ENCODE measurements around the gene CNDP2.
A peak's percentile ranks its signal among the peaks of the same experiment; 100 is the strongest.

Gene CNDP2

DNA sequence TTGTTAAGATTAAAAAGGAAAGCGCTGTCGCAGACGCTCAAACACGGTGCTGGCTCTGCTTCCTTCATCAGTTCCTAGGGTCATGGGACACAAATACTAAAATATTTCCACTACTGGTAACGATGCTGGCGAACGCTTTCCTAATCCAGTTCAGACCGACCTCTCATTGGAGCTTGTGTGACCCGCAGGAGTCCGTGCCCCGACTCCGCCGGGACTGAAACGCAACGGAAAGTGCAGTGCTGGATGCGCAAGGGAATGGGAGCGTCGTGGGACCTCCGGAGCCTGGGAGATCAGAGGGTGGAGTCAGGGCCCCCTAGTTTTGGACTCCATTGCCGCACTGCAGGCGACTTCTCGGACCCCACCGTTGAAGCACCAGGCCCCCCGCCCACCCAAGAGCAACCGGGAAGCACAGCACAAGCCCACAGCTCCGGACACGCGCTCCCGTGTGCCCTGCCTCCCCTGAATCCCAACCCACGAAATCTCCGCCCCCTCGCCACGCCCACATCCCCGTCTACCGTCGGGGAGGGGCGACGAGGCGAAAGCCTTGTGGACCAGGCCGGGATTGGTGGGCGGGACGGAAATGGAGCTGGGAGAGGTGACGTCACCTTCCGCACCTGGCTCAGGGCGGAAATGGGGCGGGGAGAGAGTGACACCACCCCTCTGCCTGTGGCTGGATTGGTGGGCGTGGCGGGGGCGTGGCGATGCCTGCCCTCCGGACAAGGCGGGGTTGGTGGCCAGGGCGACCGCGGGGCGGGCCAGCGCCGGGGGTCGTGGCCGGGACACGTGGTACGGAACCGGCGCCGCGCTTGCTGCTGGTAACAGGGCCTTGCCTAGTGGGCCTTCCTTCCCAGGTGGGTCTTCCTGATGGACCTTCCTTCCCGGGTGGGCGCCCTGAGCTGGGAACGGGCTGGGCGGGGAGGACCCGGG, at the start of gene CNDP2:
Gene CNDP2 (plus strand): TSS at position 783 of the 927 bp plus-strand sequence. CDS start 3,611 bp downstream, outside the sequence.
- DNase-seq = peak; percentile 99

DNA sequence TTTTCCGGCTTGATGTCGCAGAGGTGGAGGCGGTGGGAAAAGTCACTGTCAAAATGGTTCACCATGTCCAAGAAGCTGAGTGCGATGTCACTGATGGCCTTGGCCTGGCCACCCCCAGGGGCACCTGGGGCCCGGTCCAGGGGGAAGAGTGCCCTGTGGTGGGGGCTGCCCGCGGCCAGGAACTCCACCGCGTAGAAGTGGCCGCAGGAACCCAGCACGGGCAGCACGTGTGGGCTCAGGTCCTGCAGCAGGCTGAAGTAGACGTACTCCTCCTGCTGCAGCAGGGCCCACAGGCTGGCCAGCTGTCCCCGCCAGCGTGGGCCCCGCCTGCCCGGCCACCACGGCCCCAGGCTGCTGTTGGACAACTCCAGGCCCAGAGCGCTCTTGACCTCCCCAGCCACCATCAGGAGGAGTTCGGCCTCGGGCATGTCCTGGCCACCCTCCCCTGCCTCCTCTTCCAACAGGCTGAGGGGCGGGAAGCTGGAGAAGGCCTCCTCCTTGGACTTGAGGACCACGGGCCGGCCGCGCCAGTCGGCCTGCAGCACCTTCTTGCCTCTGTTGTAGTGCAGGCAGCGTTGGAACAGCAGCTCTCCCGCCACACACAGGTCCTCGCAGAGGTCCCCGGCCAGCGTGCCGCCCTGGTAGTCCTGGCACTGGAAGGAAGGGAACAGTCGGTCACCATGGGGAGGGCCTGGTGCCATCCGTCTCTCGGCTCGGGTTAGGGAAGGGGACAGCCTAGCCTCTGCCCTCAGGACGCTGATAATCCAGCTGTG, 49.3 kb upstream of the CNDP2 start:
- no peak for DNase-seq

DNA sequence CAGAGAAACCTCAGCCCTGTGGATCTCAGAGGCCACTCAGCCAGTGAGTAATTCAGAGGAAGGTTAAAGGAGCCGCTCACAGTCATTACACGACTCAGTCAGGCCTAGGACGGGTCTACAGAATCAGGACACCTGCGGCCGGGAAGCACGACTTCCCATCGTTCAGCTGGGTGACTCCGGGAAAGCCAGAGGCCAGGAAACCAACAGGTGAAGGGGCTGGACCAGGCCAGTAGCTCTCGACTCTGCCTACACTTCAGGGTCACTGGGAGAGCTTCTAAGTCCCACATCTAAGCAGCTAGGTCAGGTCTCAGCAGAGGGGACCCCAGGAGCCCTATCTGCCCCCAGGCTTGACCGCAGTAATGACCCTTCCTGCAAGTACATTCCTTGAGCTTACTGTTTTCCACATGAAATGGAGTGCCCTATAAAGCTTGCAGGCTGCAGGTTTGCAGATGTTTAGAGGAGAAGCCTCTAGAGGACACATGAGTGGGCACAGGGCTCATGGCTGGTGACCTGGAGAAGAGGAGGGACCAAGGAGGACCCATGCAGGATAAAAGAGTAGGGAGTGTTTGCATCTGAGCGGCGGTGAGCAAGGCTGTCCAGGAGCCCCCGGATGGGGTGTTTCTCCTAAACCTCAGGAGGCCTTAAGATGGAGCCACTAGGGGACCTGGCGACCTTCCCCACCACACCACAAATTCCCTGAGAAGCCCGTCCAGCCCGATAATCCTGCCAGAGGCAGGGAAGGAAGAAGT, 48.6 kb upstream of the CNDP2 start:
- no peak for DNase-seq

DNA sequence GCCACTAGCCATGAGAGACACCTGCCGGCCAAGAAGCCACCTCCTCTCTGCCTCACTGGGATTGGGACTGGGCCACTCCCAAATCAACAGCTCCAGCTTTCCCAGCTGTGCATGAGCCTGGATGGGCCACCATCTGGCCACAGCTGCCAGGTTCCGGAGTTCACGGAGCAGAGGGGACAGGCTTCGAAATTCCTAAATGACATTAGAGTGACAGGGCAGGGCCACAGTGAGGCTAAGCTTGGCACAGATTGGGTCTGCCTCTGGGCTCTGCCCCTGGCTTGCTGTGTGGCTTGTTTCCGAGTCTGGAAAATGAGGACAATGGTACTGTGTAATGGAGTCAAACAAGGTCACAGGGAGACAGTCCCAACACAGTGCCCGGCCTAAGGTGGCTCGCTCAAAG, 45.5 kb upstream of the CNDP2 start:
- DNase-seq = no peak

DNA sequence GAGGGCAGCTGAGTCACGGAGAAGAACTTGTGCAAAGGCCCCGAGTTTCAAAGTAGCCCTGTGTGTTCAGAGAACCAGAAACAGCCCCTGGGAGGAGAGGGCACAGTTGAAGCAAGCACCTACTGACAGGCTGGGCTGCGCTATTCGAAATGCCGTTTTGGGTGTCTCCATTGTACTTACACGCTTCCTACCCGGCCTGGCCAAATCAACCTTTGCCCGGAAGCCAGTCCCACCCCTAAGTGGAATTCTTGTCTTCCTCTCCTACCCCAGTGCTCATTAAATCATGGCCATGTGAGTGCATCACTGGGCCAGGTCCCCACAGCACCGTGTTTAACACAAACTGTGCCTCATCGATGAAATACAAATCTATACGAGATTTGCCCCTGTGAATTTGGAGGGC, 45.0 kb upstream of the CNDP2 start:
- no peak for DNase-seq

DNA sequence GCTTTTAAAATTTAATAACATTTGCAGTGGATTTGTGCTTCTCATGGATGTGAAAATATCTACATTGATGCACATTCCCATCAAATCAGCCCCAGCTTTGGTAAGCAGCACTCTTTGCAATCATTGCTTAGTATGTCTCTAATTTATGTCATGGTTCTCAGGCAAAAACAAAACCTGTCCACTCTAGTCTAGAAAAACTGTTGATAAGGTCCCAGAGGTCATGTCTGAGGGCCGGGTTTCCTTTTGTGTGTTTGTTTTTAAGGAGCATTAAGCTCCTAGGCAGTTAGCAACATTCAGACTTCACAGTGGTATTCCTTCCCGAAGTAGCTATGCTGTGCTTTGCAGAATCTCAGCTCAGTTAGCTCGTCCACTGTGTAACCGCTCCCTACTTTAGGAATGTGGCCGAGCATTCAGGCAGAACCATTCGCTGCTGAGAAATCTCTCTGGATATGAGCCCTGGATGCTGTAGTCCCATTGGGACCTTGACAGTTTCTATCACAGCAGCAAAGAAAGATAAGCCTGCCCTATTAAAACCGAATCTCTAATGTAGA, 43.1 kb upstream of the CNDP2 start:
- DNase-seq = no peak

DNA sequence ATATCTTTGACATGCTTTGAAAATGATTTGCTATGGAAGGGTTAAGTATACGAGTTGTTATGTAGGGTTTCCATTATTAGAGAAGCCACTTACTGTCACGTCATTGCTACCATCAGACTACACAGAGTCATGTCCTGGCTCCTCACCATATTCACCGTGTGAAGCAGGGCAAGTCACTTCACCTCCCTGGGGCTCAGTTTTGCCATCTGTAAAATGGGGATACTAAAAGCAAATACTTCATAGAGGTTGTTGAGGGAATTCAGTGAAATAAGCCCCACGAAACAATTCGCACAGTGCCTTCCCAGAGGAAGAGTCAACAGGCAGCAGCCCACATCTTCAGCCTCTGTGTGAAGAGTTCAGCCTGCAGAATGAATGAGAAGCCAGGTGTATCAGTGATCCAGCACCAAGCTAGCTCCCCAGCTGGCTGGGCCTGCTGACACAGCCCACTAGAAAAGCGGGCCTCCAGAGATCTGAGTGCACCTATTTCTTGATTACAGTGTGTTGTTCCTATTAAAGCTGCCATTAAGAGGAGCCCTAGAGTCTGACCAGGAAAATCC, 42.4 kb upstream of the CNDP2 start:
- no peak for DNase-seq

DNA sequence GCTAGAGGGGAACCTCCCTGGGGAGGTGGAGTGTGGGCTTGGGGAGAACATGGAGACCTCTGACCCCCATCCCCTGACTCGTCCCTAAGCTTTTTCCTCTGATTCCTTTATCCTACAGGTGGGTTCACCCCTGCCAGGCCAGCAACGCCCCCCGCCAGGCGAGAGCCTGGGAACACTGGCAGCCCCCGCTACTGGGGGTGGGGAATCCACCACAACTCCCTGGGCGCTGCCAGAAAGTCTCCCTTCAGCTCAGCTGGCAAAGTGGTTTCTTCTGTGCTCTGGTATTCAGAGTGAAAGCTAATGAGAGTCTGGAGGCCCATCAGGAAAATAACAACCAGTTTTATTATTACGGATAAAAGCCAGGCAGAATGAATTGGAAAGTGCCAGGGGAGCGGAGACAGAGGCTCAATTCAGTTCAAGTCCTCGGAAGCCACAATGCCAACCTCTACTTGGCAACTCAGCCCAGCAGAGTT, 41.8 kb upstream of the CNDP2 start:
- DNase-seq = no peak

DNA sequence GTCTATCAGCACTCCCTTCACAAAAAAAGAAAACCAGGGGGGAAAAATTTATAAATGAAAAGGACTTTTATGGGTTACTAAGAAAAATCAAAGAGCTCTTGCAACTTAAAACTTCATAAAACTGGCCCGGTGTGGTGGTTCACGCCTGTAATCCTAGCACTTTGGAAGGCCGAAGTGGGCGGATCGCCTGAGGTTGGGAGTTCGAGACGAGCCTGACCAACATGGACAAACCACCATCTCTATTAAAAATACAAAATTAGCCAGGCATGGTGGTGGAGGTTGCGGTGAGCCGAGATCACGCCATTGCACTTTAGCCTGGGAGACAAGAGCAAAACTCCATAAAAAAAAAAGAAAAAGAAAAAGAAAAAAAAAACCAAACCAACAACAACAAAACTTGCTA, 40.8 kb upstream of the CNDP2 start:
- no peak for DNase-seq

DNA sequence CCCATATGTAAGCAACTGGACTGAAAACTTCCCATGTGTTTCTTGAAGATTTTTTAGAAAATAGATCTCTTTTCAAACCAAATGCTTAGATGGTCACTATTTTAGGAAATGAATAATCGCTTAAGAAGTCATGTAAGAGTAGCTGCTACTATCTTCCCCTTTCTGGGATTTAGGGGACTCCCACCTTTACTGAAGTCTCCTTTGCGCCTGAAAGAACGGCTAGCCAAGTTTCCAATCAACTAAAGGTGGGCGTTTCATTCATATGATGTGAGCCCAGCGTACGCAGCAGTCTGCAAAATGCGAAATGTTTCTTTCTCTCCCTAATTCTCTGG, 40.2 kb upstream of the CNDP2 start:
- DNase-seq = no peak

DNA sequence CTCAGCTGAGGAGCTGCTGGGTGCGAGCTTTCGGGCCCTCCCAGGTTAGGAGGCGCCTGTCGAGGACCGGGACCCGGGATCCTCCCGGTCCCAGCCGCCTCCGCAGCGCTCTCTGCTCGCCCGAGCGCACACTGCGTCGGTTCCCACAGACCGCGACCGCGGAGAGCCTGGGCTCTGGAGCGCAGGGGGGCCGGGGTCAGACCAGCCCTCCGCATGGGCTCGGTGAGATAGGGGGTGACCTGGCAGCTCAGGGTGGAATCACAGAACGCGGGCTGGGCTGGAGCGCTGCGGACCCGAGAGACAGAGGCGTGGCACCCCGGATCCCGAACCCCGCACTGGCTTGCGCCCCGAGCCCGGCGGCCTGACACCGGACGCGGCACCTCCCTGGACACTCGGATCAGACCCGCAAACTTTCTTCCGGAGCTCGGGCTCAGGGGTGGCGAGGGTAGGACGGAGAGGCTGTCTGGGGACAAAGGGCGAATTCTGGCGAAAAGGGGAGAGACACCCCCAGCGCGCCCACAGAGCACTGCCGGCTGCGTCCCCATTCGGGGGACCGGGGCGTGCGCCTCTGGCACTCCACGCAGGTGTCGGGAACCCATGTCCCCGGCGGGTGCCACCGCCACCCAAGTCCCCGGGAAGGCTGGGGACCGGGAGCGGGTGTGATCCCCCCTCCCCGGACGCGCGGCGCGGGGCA, 39.7 kb upstream of the CNDP2 start:
- no peak for DNase-seq

DNA sequence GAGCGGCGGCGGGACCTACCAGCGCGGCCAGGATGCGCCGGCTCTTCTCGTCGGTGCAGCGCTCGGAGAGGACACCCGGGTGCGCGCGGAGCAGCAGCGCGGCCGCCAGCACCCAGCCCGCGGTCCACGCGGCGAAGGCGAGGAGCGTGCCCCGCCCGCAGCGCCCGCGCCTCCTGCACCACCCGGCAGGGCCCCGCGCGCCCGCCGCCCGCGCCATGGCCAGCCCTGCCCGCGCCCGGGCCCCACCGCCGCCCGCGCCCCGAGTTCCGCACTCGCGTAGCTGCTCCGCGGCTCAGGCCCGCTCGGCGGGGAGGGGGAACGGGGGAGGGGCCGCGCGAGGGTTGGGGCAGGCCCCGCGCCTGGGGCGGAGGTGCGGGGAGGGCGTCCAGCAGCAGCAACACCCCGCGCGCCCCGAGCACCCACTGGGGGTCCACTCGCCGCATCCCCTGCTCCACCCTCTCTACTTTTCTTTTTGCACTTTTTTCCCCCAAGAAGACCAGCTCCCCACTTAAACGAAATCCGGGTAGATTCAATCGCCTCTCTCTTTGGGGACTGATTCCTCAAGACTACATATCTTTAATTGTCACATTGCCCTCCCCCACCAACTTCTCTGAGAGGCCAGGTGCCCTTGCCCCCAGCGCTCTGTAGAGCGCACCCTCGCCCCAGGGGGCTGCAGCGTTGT, 39.0 kb upstream of the CNDP2 start, which contains the start of gene DIPK1C:
Gene DIPK1C (minus strand): TSS at position 266 of the 682 bp plus-strand sequence. CDS start 49 bp downstream, at position 217.
- no peak for DNase-seq

DNA sequence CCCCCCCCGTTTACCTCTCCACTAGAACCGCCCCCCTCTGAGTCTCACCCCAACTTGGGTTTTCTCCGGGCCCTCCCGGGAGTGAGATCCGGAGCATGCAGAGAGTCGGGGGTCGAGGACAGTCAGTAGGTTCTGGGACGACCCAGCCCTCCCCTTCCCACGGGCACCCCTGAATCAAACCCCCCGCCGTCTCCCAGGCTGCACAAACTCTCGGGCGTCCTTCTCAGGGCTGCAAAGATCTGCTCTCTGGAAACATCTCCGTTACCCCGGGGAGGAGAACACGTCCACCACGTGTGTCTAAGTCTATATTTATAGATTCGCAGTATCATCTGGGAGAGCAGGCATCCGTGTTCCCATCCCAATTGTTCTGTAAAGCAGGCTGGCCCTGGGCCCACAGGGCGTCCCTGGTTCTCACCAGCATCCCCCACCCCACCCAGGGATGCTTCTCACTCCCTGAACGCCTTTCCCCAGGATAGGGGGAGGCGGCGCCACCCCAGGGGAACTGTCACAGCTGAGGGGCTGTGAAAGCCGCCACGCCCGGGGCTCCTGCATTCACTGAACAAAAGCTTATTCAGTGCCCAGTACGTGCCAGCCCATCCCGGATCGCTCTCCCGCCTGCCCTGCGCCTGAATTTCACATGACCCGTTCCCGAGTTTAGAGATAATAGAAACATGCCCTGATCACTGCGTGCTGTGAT, 38.3 kb upstream of the CNDP2 start:
- no peak for DNase-seq

DNA sequence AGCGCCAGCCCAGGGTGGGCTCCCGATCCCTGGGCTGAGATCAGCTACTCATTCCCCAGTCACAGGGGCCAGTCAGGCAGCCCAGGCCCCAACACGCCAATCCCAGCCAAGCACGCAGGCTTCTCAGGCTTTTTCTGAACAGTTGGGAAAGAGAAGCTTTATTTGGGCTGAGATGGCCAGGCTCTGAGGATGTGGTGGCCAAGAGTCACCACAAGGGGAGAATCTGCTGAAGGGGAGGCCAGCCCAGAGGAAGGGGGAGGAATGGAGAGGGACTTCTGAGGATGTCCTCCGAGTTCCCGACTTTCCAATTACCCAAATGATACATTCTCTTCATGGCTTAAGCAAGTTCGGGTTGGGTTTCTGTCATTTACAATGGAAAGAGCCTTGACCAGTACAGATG, 36.3 kb upstream of the CNDP2 start:
- no peak for DNase-seq

DNA sequence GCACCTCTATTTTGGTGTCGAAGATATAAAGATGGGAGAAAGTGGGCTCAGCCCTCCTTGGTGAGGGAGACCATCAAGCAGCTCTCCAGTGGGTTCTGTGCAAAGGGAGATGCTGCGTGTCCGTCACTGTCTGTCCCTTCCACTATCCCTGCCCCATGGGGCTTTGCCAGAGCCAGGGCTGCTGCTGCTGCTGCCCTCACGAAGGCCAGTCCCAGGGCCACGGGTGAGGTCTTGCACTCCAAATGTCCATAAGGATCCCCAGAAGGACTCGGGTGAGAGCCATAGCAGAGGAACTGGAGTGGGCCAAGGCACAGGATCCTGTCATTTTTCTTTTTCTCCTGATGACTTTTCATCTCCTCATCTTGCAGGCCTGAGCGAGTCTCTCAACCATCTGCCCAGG, 35.3 kb upstream of the CNDP2 start:
- no peak for DNase-seq

DNA sequence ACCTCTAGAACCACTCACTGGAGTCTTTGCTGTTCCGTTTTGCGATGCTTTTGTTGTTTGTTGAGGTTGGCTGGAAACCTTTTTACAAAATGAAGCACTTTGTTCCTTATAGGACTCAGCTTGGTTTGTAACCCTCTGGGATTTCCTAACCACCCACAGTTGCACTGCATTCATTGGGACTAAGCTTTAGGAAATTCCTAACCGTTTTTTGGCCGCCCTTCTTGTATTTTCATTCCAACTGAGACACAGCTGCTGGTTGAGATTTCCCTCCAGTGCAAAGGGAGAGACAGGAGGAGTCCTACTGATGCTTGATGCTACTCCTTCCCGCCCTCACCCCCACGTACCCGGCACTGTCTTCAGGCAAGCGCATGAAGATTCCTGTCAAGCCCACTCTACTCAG, 32.9 kb upstream of the CNDP2 start:
- DNase-seq = no peak

DNA sequence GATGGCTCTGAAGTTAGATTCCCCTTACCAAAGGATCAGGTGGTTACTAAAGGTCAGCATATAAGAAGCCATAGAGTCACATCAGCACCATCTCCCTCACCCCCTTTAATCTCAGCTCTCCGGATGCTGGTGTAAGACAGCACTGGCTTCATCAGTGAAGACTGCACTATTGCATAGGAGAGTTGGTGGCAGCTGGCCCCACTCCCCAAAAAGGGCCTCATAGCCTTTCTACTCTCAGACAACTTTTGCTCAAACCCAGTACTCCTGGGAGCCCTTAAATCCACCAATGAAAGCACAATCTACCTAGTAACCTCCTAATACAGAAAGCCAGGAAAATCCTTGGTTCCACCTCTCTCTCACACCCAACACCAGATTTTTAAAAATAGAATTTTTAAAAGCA, 32.2 kb upstream of the CNDP2 start:
- no peak for DNase-seq

DNA sequence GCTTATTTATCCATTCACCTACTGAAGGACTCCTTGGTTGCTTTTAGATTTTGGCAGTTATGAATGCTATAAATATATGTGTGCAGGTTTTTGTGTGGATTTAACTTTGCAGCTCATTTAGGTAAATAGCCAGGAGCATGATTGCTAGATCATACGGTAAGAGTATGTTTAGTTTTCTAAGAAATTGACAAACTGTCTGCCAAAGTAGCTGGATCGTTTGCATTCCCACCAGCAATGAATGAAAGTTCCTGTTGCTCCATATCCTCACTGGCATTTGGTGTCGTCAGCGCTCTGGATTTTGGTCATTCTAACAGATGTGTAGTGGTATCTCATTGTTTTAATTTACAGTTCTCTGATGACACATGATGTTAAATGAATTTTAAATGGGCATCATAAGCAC, 30.4 kb upstream of the CNDP2 start:
- no peak for DNase-seq

DNA sequence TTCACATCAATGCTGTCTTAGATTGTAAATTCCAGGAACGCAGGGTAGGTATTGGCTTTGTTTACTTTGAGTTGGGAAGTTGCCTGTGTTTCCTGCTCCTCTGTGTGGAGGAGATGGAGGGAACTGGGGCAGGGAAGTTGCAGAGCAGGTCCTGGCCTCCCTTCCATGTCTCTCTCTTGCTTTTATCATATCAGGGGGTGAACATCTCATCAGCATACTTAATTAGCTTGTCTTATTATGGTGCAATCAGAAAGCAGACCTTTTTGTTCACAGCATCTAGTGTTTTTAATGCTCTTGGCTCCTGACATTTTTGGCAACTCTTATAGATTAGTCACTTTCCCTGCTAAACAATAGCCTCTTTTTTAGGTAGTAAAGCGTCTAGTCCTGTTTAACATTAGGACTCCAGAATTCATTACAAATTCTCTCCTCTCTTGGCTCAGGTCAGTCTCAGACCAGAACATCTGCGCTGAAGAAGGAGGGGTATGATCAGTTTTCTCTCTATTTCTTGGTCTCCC, 27.6 kb upstream of the CNDP2 start:
- DNase-seq = no peak

DNA sequence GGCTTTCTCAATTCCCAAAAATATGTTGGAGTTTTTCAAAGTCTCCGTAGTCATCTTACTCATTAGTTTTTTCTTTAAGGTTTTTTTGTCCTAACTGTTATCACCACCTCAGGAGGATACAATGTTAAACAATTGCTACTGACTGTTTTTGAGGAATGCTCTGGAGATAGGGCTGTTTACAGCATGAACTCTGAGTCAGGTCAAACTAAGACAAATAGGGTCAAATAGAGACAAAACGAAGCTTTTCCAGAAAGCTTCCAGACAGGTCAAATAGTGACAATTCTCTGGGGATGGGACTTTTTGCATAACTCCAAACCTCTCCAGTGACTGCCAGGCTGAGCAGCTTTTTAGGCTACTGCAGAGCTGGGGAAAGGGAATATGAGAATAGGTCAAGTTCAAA, 23.9 kb upstream of the CNDP2 start:
- DNase-seq = no peak
